MG63 (cell line): ENCODE data around the gene MRPL20. TPM values are rescaled to one million over a fixed set of nuclear protein-coding genes. Genes with fewer than 3 reads are reported as not detected.
A peak's percentile ranks its signal among the peaks of the same experiment; 100 is the strongest.

Experiments used
- DNase-seq: peaks from one replicate; pipeline ENCODE4 v3.0.0-alpha.2; 2020
- H3K27me3 ChIP-seq: fragments of 250-450 bp; sonication (Bioruptor Pico); 2 replicates; pipeline ENCODE4 v1.5.1; 2020; ENCODE audit warnings: mild to moderate bottlenecking, moderate library complexity
- H3K36me3 ChIP-seq: fragments of 250-450 bp; sonication (Bioruptor Pico); 2 replicates; pipeline ENCODE4 v1.5.1; 2020; ENCODE audit warnings: mild to moderate bottlenecking, moderate library complexity
- H3K4me3 ChIP-seq: fragments of 250-450 bp; sonication (Bioruptor Pico); 2 replicates; pipeline ENCODE4 v1.5.1; 2020; ENCODE audit warnings: mild to moderate bottlenecking, moderate library complexity
- H3K9me3 ChIP-seq: fragments of 250-450 bp; sonication (Bioruptor Pico); 2 replicates; pipeline ENCODE4 v1.5.1; 2020; ENCODE audit warnings: mild to moderate bottlenecking, moderate library complexity
- total RNA-seq: library from RNA; depleted of rRNA; stranded (reverse); fragments of >200 nt; shearing (Covaris generic); gene quantifications from 2 replicates; pipeline ENCODE4 v1.2.3, GENCODE V29; 2014; ENCODE audit warnings: low replicate concordance

Gene MRPL20
- total RNA-seq, 1 experiment from 2014 or later = 55.2 TPM

- Histone ChIP-seq H3K9me3 (no peaks in the 10 kb centered on the region), H3K4me3 (no peak overlapping the region), H3K27me3 (no peaks in the 10 kb centered on the region), H3K36me3 (no peaks in the 10 kb centered on the region)
- DNase-seq = no peak
These were observed 32.6 kb upstream of the MRPL20 start for GRCh38 chr1:1439546-1440261.

GRCh38 chr1:1438531-1439381 is 31.7 kb upstream of the MRPL20 start:
- Histone ChIP-seq H3K36me3 (no peaks in the 10 kb centered on the region), H3K27me3 (no peaks in the 10 kb centered on the region), H3K9me3 (no peaks in the 10 kb centered on the region), H3K4me3 (no peak overlapping the region)
- no peak for DNase-seq

- no peaks in the 10 kb centered on the region for H3K27me3 ChIP-seq
- DNase-seq = no peak
These were observed 30.8 kb upstream of the MRPL20 start for GRCh38 chr1:1437904-1438376.

GRCh38 chr1:1437033-1437903 is 30.2 kb upstream of the MRPL20 start:
- Histone ChIP-seq H3K36me3 (no peaks in the 10 kb centered on the region), H3K4me3 (no peak overlapping the region), H3K27me3 (no peaks in the 10 kb centered on the region), H3K9me3 (no peaks in the 10 kb centered on the region)
- DNase-seq = no peak

More at GRCh38 chr1:1437904-1438376, 30.8 kb upstream of the MRPL20 start:
- no peaks in the 10 kb centered on the region for H3K36me3 ChIP-seq
- no peaks in the 10 kb centered on the region for H3K9me3 ChIP-seq
- H3K4me3 ChIP-seq = no peak overlapping the region

- no peaks in the 10 kb centered on the region for H3K27me3 ChIP-seq
- H3K36me3 ChIP-seq = no peaks in the 10 kb centered on the region
- no peaks in the 10 kb centered on the region for H3K9me3 ChIP-seq
- H3K4me3 ChIP-seq = no peak overlapping the region
- no peak for DNase-seq
These were observed 29.5 kb upstream of the MRPL20 start for GRCh38 chr1:1436630-1437032.

- H3K9me3 ChIP-seq = no peaks in the 10 kb centered on the region
- DNase-seq = no peak
- H3K4me3 ChIP-seq = peak overlapping the region; percentile 23; the same call in 1 of the 2 replicates
- no peaks in the 10 kb centered on the region for H3K36me3 ChIP-seq
- H3K27me3 ChIP-seq = no peaks in the 10 kb centered on the region
These were observed 29.0 kb upstream of the MRPL20 start for GRCh38 chr1:1435911-1436629.

- Histone ChIP-seq H3K36me3 (no peaks in the 10 kb centered on the region), H3K4me3 (peak within 1 kb of the TSS; percentile 23; the same call in 1 of the 2 replicates), H3K27me3 (no peaks in the 10 kb centered on the region), H3K9me3 (no peaks in the 10 kb centered on the region)
- peak; percentile 66 for DNase-seq
These were observed 28.2 kb upstream of the MRPL20 start, which contains the start of gene VWA1 for GRCh38 chr1:1435106-1435903. TSS of gene VWA1 (plus strand) at chr1:1435690. CDS start at chr1:1435749, 59 bp downstream.

GRCh38 chr1:1434824-1435105 is 27.7 kb upstream of the MRPL20 start:
- no peak for DNase-seq
- no peaks in the 10 kb centered on the region for H3K27me3 ChIP-seq
- H3K36me3 ChIP-seq = no peaks in the 10 kb centered on the region
- H3K9me3 ChIP-seq = no peaks in the 10 kb centered on the region
- H3K4me3 ChIP-seq = no peak overlapping the region

- Histone ChIP-seq H3K9me3 (no peaks in the 10 kb centered on the region), H3K27me3 (no peaks in the 10 kb centered on the region), H3K4me3 (no peak overlapping the region), H3K36me3 (no peaks in the 10 kb centered on the region)
- DNase-seq = no peak
These were observed 27.2 kb upstream of the MRPL20 start for GRCh38 chr1:1434131-1434823.

- DNase-seq = no peak
- Histone ChIP-seq H3K9me3 (no peaks in the 10 kb centered on the region), H3K4me3 (no peak overlapping the region), H3K36me3 (no peaks in the 10 kb centered on the region), H3K27me3 (no peaks in the 10 kb centered on the region)
These were observed 26.7 kb upstream of the MRPL20 start for GRCh38 chr1:1433804-1434130.

GRCh38 chr1:1432951-1433803 is 26.1 kb upstream of the MRPL20 start:
- no peak overlapping the region for H3K4me3 ChIP-seq
- no peaks in the 10 kb centered on the region for H3K27me3 ChIP-seq
- DNase-seq = peak; percentile 29
- H3K36me3 ChIP-seq = no peaks in the 10 kb centered on the region
- H3K9me3 ChIP-seq = no peaks in the 10 kb centered on the region

- no peak for DNase-seq
- Histone ChIP-seq H3K4me3 (no peak overlapping the region), H3K36me3 (no peaks in the 10 kb centered on the region), H3K9me3 (no peaks in the 10 kb centered on the region), H3K27me3 (no peaks in the 10 kb centered on the region)
These were observed 25.3 kb upstream of the MRPL20 start for GRCh38 chr1:1432274-1432950.

- no peaks in the 10 kb centered on the region for H3K9me3 ChIP-seq
- H3K36me3 ChIP-seq = no peaks in the 10 kb centered on the region
- DNase-seq = no peak
- no peaks in the 10 kb centered on the region for H3K27me3 ChIP-seq
- H3K4me3 ChIP-seq = no peak overlapping the region
These were observed 24.8 kb upstream of the MRPL20 start for GRCh38 chr1:1431845-1432273.
